SK-N-SH (cell line): ENCODE data around the gene MAP4K5.

ENCODE experiments used
- CHD2 ChIP-seq: fragments of 150-350 bp; IDR thresholded peaks from 2 replicates; pipeline ENCODE4 v1.6.1; 2018; ENCODE audit warnings: low read length; ENCODE audit not compliant: partially characterized antibody
- CTCF ChIP-seq: fragments of 200-600 bp; sonication (generic); IDR thresholded peaks from 2 replicates; pipeline ENCODE4 v1.6.1; 2017; ENCODE audit warnings: antibody characterized with exemption, mild to moderate bottlenecking, moderate library complexity
- EP300 ChIP-seq, 2 experiments: IDR thresholded peaks; 2 replicates each; pipeline versions ENCODE4 v1.4.0 to v1.6.1; 2012; ENCODE audit warnings: borderline replicate concordance in 1 of 2, low read depth in 1 of 2, low read length in 1 of 2
- MAX ChIP-seq: IDR thresholded peaks from 2 replicates; pipeline ENCODE4 v1.4.0; 2012; ENCODE audit warnings: low read depth
- MXI1 ChIP-seq: IDR thresholded peaks from 2 replicates; pipeline ENCODE4 v1.6.1; 2012; ENCODE audit warnings: mild to moderate bottlenecking, low read depth, low read length, improper control_type of control experiment
- POLR2AphosphoS5 ChIP-seq: IDR thresholded peaks from 2 replicates; pipeline ENCODE4 v1.6.1; 2012; ENCODE audit warnings: low read depth, low read length
- RAD21 ChIP-seq: IDR thresholded peaks from 2 replicates; pipeline ENCODE4 v1.6.1; 2012; ENCODE audit warnings: mild to moderate bottlenecking, low read length
- REST ChIP-seq: IDR thresholded peaks from 2 replicates; pipeline ENCODE4 v1.6.1; 2012; ENCODE audit warnings: mild to moderate bottlenecking, low read depth, low read length, moderate library complexity
- TCF12 ChIP-seq: IDR thresholded peaks from 2 replicates; pipeline ENCODE4 v1.4.0; 2012
- TEAD4 ChIP-seq: IDR thresholded peaks from 2 replicates; pipeline ENCODE4 v1.4.0; 2012; ENCODE audit warnings: mild to moderate bottlenecking, borderline replicate concordance; ENCODE audit not compliant: insufficient read depth

- TF ChIP-seq RAD21 (no peak), POLR2AphosphoS5 (no peak), REST (no peak), CTCF (no peak), MAX (no peak), EP300 (IDR thresholded peaks at IDR 0.05; ENCODE audit: borderline replicate concordance in 1 of 2, low read depth in 1 of 2, low read length in 1 of 2) (no peak), MXI1 (no peak), TEAD4 (no peak), TCF12 (no peak), CHD2 (no peak)
Measured at GRCh38 chr14:50533241-50533705, 904 bp upstream of the MAP4K5 start.
